Diencephalon (tissue), 1 donor: ENCODE data around the gene RCSD1. TPM values are rescaled to one million over a fixed set of nuclear protein-coding genes. Genes with fewer than 3 reads are reported as not detected.

Source experiments
- total RNA-seq: library from RNA; depleted of rRNA; stranded (reverse); fragments of >200 nt; gene quantifications from one replicate; pipeline ENCODE4 v1.2.3, GENCODE V29; 2014

Gene RCSD1
- total RNA-seq: 7.4 TPM

GRCh38 chr1:167629681-167630567 lies at the start of gene RCSD1:
Gene RCSD1, plus strand, starts transcription at chr1:167630232. Its CDS starts 192 bp downstream, at chr1:167630424.

GRCh38 chr1:167721617-167722151 lies 91.7 kb downstream of the RCSD1 start, which contains the start of gene MPZL1:
Gene MPZL1, plus strand, starts transcription at chr1:167721982. Its CDS starts 170 bp downstream, at chr1:167722152.

Other genes with a start within 250 kb of the RCSD1 start
- 4.8 TPM for gene CD247, start 111.7 kb upstream of the RCSD1 start, total RNA-seq
- gene CREG1, start 76.5 kb upstream of the RCSD1 start, total RNA-seq: 81.0 TPM
- gene MPZL1, start 91.8 kb downstream of the RCSD1 start, total RNA-seq: 218 TPM